IPS-20b (cell line): ENCODE data around the gene IL10.

Experiments
- H3K27ac ChIP-seq: one replicate; pipeline ENCODE4 v1.5.1; 2013; ENCODE audit warnings: low read length
- H3K27me3 ChIP-seq: 2 replicates; pipeline ENCODE4 v1.6.1; 2013; ENCODE audit warnings: mild to moderate bottlenecking, low read length, inconsistent platforms; ENCODE audit not compliant: insufficient read depth
- H3K36me3 ChIP-seq: 2 replicates; pipeline ENCODE4 v1.6.1; 2013; ENCODE audit warnings: low read depth, mild to moderate bottlenecking, inconsistent platforms, low read length, moderate library complexity; ENCODE audit not compliant: insufficient read depth
- H3K4me1 ChIP-seq: 2 replicates; pipeline ENCODE4 v1.6.1; 2013; ENCODE audit warnings: mild to moderate bottlenecking, control low read depth, inconsistent platforms, low read length, moderate library complexity; ENCODE audit not compliant: insufficient read depth
- H3K4me3 ChIP-seq: 2 replicates; pipeline ENCODE4 v1.5.1; 2013; ENCODE audit warnings: mild to moderate bottlenecking, low read length, inconsistent platforms
- H3K9ac ChIP-seq: 2 replicates; pipeline ENCODE4 v1.6.1; 2013; ENCODE audit warnings: low read depth, mild to moderate bottlenecking, inconsistent platforms, low read length, moderate library complexity
- H3K9me3 ChIP-seq: 2 replicates; pipeline ENCODE4 v1.6.1; 2013; ENCODE audit warnings: mild to moderate bottlenecking, low read depth, low read length, inconsistent platforms; ENCODE audit not compliant: insufficient read depth

The IL10 gene

GRCh38 chr1:206725109-206725963, 47.0 kb downstream of the IL10 start:
- Histone ChIP-seq H3K4me3 (no peak overlapping the region), H3K9ac (no peak overlapping the region), H3K36me3 (peaks cover 12% of the 10 kb centered on the region), H3K27me3 (no peaks in the 10 kb centered on the region), H3K27ac (no peak overlapping the region), H3K9me3 (no peaks in the 10 kb centered on the region), H3K4me1 (peaks cover 16% of the 10 kb centered on the region)

- no peak overlapping the region for H3K4me3 ChIP-seq
- H3K27ac ChIP-seq: no peak overlapping the region
- H3K4me1 ChIP-seq: peaks cover 16% of the 10 kb centered on the region
- no peak overlapping the region for H3K9ac ChIP-seq
- H3K9me3 ChIP-seq: no peaks in the 10 kb centered on the region
- no peaks in the 10 kb centered on the region for H3K27me3 ChIP-seq
- H3K36me3 ChIP-seq: no peaks in the 10 kb centered on the region
Observed at GRCh38 chr1:206723805-206724472, 48.4 kb downstream of the IL10 start.

- Histone ChIP-seq H3K4me3 (no peak overlapping the region), H3K4me1 (peaks cover 16% of the 10 kb centered on the region), H3K9me3 (no peaks in the 10 kb centered on the region), H3K27ac (no peak overlapping the region), H3K9ac (no peak overlapping the region), H3K27me3 (no peaks in the 10 kb centered on the region), H3K36me3 (no peaks in the 10 kb centered on the region)
Observed at GRCh38 chr1:206723462-206723804, 48.9 kb downstream of the IL10 start.

- no peaks in the 10 kb centered on the region for H3K9me3 ChIP-seq
- no peak overlapping the region for H3K27ac ChIP-seq
- no peak overlapping the region for H3K4me3 ChIP-seq
- no peaks in the 10 kb centered on the region for H3K36me3 ChIP-seq
- no peaks in the 10 kb centered on the region for H3K27me3 ChIP-seq
- peaks cover 16% of the 10 kb centered on the region for H3K4me1 ChIP-seq
- no peak overlapping the region for H3K9ac ChIP-seq
Observed at GRCh38 chr1:206722751-206723461, 49.4 kb downstream of the IL10 start.

- Histone ChIP-seq H3K4me1 (peaks cover 16% of the 10 kb centered on the region), H3K36me3 (no peaks in the 10 kb centered on the region), H3K27me3 (no peaks in the 10 kb centered on the region), H3K9me3 (no peaks in the 10 kb centered on the region), H3K27ac (no peak overlapping the region), H3K9ac (no peak overlapping the region), H3K4me3 (no peak overlapping the region)
Observed at GRCh38 chr1:206721454-206721853, 50.8 kb downstream of the IL10 start.

DNA sequence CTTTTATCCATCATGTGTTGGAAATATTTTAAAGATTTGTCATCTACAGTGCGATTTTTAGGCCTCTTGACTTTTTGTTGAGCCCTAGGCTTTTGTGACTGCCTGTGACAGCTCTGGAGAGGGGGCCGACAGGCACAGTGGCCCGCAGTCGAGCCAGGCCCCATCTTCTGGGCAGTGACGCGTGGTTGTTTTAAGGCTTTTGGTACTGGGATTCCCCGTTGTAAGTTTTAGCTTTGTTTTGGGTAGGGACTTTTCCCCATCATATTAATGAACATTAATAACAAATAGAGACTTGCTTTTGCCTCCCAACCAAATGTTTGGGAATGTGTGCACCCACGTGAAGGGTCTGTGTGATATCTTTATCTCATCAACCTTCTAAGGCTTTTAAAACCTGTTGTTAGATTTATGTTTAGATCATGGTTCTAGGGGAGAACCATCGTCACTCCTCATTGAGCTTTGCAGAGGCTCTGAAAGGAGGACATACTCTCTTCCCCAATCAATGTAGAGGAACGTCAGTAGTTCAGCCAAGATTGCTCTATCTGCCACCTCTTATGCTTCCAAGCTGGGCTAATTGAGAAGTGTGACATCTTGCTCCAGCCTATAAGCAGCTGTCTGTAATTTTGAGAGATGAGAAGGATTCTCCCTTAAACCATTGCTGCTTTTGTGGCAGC, 53.0 kb downstream of the IL10 start:
- H3K27ac ChIP-seq: no peak overlapping the region
- H3K9me3 ChIP-seq: no peaks in the 10 kb centered on the region
- H3K27me3 ChIP-seq: no peaks in the 10 kb centered on the region
- no peaks in the 10 kb centered on the region for H3K36me3 ChIP-seq
- peaks cover 15% of the 10 kb centered on the region for H3K4me1 ChIP-seq
- H3K4me3 ChIP-seq: no peak overlapping the region
- H3K9ac ChIP-seq: no peak overlapping the region

DNA sequence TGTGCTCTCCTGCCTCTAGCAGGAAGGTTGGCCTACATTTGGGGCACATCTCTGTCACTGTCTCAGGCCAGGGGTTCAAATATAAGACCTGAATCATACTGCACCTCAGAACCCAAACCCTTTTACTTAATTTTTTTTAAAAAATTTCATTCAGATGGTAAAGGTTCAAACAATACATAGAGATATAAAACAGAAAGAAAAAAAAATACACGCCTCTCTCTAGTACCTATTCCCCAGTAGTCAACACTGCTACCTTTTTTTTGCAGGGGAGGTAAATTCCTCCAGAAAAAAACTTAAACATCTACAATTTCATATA, 54.7 kb downstream of the IL10 start:
- no peak overlapping the region for H3K27ac ChIP-seq
- no peak overlapping the region for H3K9ac ChIP-seq
- no peak overlapping the region for H3K4me3 ChIP-seq
- H3K36me3 ChIP-seq: no peaks in the 10 kb centered on the region
- H3K27me3 ChIP-seq: no peaks in the 10 kb centered on the region
- no peaks in the 10 kb centered on the region for H3K9me3 ChIP-seq
- no peaks in the 10 kb centered on the region for H3K4me1 ChIP-seq
